Measurements from ENCODE around the gene ULK1. TPM values are rescaled to one million over a fixed set of nuclear protein-coding genes. Genes with fewer than 3 reads are reported as not detected.

Gene ULK1
- total RNA-seq, 2 donors from 2014 or later: 20.3 to 31.9 TPM

GRCh38 chr12:131965073-131965472 is 70.7 kb downstream of the ULK1 start:
- TF ChIP-seq CTCF (IDR thresholded peaks at IDR 0.05): no peak
- Histone ChIP-seq H3K9me3 (no peaks in the 10 kb centered on the region), H3K27ac (no peak overlapping the region), H3K4me1 (no peaks in the 10 kb centered on the region), H3K27me3 (no peaks in the 10 kb centered on the region), H3K9ac (ENCODE audit: low read depth in 2 of 2, low read length in 2 of 2) (no peak overlapping the region), H3K4me3 (no peak overlapping the region), H3K36me3 (no peaks in the 10 kb centered on the region)
- DNase-seq: no peak
- intact Hi-C loops (cut with DNase I): no loop called here

GRCh38 chr12:131971226-131971625 is 76.8 kb downstream of the ULK1 start:
- no peaks in the 10 kb centered on the region for H3K9me3 ChIP-seq
- H3K27ac ChIP-seq: no peak overlapping the region
- intact Hi-C loops (cut with DNase I): no loop called here
- no peak overlapping the region for H3K9ac ChIP-seq (ENCODE audit: low read depth in 2 of 2, low read length in 2 of 2)
- TF ChIP-seq CTCF (IDR thresholded peaks at IDR 0.05): no peak
- H3K4me1 ChIP-seq: no peaks in the 10 kb centered on the region
- no peaks in the 10 kb centered on the region for H3K36me3 ChIP-seq
- DNase-seq: no peak
- no peaks in the 10 kb centered on the region for H3K27me3 ChIP-seq
- no peak overlapping the region for H3K4me3 ChIP-seq

Other genes starting within 250 kb of the ULK1 start
- 10 to 100 TPM; 28.2 to 35.6 TPM for gene SFSWAP, start 183.5 kb upstream of the ULK1 start, total RNA-seq
- gene MMP17, start 66.2 kb upstream of the ULK1 start, total RNA-seq: 1 to 10 TPM; 1.3 to 1.9 TPM
- 10 to 100 TPM; 16.0 to 58.9 TPM for gene PUS1, start 34.7 kb downstream of the ULK1 start, total RNA-seq
- gene EP400, start 55.3 kb downstream of the ULK1 start, total RNA-seq: 10 to 100 TPM; 23.3 to 39.0 TPM
- gene DDX51, start 249.7 kb downstream of the ULK1 start, total RNA-seq: 10 to 100 TPM in 1 of 2 donors, 1 to 10 TPM in 1; 9.4 to 22.9 TPM
- 10 to 100 TPM; 12.5 to 29.7 TPM for gene NOC4L, start 249.8 kb downstream of the ULK1 start, total RNA-seq